GM12878 (cell line): ENCODE data around the gene LRP3.
"Not testable (repeated sequence)": the region's sequence is repeated elsewhere in the genome, so short reads cannot be mapped to it uniquely, and the experiment has no call there.

Source experiments
- CEBPB ChIP-seq, 2 experiments: fragments of 150-350 bp in 1 of 2; IDR thresholded peaks; 2 replicates each; pipeline ENCODE4 v1.6.1; 2012 to 2014; ENCODE audit warnings: low read depth in 2 of 2, low read length in 2 of 2, borderline replicate concordance in 1 of 2, inconsistent platforms in 1 of 2
- CREB1 ChIP-seq: IDR thresholded peaks from 2 replicates; pipeline ENCODE4 v1.6.1; 2012; ENCODE audit warnings: low read depth, mild to moderate bottlenecking, inconsistent platforms
- EZH2 ChIP-seq: IDR thresholded peaks from 2 replicates; pipeline ENCODE4 v1.6.1; 2012; ENCODE audit warnings: low read depth, mild to moderate bottlenecking, control low read depth, inconsistent platforms, low read length, borderline replicate concordance; ENCODE audit not compliant: control insufficient read depth
- HDAC6 ChIP-seq: fragments of 200-600 bp; sonication (generic); IDR thresholded peaks from one replicate; pipeline ENCODE4 v1.8.0; 2017; ENCODE audit warnings: antibody characterized with exemption; ENCODE audit not compliant: unreplicated experiment
- TF ChIP-seq, protein P1 (sequence below): IDR thresholded peaks from 2 replicates; pipeline ENCODE4 v1.6.1; 2012; ENCODE audit warnings: mild to moderate bottlenecking, low read depth, low read length
- TF ChIP-seq, protein P2 (sequence below), 3 experiments: IDR thresholded peaks in 2 of 3; conservative IDR thresholded peaks in 1 of 3; 2 replicates each; pipeline ENCODE4 v1.5.1; 2011; ENCODE audit warnings: low read depth in 3 of 3, low read length in 3 of 3, mild to moderate bottlenecking in 3 of 3, control low read depth in 2 of 3, moderate library complexity in 2 of 3, inconsistent platforms in 1 of 3, mixed read lengths in 1 of 3; ENCODE audit not compliant: control insufficient read depth in 2 of 3, insufficient read depth in 1 of 3; ENCODE audit errors: extremely low read depth in 1 of 3
- TF ChIP-seq, protein P3 (sequence below): fragments of 150-350 bp; IDR thresholded peaks from 2 replicates; pipeline ENCODE4 v1.6.1; 2016; ENCODE audit warnings: low read depth, low read length
- TF ChIP-seq, protein P4 (sequence below): IDR thresholded peaks from 2 replicates; pipeline ENCODE4 v1.6.1; 2012; ENCODE audit warnings: low read depth, low read length, improper control_type of control experiment
- TF ChIP-seq, protein P5 (sequence below): fragments of 450-650 bp; IDR thresholded peaks from 2 replicates; pipeline ENCODE4 v1.6.1; 2018; ENCODE audit warnings: mild to moderate bottlenecking, low read depth, moderate library complexity; ENCODE audit not compliant: partially characterized antibody

DNA sequence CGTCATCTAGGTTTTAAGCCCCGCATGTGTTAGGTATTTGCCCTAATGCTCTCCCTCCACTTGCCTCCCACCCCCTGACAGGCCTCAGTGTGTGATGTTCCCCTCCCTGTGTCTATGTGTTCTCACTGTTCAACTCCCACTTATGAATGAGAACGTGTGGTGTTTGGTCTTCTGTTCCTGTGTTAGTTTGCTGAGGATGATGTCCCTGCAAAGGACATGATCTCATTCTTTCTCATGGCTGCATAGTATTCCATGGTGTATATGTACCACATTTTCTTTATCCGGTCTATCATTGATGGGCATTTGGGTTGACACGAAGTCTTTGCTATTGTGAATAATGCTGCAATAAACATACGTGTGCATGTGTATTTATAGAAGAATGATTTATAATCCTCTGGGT, 39.8 kb upstream of the LRP3 start:
- TF ChIP-seq CREB1; HDAC6; CEBPB (IDR thresholded peaks at IDR 0.05; ENCODE audit: borderline replicate concordance in 1 of 2, low read depth in 2 of 2, low read length in 2 of 2); EZH2: not testable (repeated sequence)
- TF ChIP-seq, protein P1, sequence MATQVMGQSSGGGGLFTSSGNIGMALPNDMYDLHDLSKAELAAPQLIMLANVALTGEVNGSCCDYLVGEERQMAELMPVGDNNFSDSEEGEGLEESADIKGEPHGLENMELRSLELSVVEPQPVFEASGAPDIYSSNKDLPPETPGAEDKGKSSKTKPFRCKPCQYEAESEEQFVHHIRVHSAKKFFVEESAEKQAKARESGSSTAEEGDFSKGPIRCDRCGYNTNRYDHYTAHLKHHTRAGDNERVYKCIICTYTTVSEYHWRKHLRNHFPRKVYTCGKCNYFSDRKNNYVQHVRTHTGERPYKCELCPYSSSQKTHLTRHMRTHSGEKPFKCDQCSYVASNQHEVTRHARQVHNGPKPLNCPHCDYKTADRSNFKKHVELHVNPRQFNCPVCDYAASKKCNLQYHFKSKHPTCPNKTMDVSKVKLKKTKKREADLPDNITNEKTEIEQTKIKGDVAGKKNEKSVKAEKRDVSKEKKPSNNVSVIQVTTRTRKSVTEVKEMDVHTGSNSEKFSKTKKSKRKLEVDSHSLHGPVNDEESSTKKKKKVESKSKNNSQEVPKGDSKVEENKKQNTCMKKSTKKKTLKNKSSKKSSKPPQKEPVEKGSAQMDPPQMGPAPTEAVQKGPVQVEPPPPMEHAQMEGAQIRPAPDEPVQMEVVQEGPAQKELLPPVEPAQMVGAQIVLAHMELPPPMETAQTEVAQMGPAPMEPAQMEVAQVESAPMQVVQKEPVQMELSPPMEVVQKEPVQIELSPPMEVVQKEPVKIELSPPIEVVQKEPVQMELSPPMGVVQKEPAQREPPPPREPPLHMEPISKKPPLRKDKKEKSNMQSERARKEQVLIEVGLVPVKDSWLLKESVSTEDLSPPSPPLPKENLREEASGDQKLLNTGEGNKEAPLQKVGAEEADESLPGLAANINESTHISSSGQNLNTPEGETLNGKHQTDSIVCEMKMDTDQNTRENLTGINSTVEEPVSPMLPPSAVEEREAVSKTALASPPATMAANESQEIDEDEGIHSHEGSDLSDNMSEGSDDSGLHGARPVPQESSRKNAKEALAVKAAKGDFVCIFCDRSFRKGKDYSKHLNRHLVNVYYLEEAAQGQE: not testable (repeated sequence)
- TF ChIP-seq, protein P2, sequence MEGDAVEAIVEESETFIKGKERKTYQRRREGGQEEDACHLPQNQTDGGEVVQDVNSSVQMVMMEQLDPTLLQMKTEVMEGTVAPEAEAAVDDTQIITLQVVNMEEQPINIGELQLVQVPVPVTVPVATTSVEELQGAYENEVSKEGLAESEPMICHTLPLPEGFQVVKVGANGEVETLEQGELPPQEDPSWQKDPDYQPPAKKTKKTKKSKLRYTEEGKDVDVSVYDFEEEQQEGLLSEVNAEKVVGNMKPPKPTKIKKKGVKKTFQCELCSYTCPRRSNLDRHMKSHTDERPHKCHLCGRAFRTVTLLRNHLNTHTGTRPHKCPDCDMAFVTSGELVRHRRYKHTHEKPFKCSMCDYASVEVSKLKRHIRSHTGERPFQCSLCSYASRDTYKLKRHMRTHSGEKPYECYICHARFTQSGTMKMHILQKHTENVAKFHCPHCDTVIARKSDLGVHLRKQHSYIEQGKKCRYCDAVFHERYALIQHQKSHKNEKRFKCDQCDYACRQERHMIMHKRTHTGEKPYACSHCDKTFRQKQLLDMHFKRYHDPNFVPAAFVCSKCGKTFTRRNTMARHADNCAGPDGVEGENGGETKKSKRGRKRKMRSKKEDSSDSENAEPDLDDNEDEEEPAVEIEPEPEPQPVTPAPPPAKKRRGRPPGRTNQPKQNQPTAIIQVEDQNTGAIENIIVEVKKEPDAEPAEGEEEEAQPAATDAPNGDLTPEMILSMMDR (IDR thresholded peaks at IDR 0.05 in 2 of 3, conservative IDR thresholded peaks at IDR 0.05 in 1 of 3; ENCODE audit: control insufficient read depth in 2 of 3, extremely low read depth in 1 of 3, insufficient read depth in 1 of 3, low read depth in 3 of 3, low read length in 3 of 3): not testable (repeated sequence)
- TF ChIP-seq, protein P3, sequence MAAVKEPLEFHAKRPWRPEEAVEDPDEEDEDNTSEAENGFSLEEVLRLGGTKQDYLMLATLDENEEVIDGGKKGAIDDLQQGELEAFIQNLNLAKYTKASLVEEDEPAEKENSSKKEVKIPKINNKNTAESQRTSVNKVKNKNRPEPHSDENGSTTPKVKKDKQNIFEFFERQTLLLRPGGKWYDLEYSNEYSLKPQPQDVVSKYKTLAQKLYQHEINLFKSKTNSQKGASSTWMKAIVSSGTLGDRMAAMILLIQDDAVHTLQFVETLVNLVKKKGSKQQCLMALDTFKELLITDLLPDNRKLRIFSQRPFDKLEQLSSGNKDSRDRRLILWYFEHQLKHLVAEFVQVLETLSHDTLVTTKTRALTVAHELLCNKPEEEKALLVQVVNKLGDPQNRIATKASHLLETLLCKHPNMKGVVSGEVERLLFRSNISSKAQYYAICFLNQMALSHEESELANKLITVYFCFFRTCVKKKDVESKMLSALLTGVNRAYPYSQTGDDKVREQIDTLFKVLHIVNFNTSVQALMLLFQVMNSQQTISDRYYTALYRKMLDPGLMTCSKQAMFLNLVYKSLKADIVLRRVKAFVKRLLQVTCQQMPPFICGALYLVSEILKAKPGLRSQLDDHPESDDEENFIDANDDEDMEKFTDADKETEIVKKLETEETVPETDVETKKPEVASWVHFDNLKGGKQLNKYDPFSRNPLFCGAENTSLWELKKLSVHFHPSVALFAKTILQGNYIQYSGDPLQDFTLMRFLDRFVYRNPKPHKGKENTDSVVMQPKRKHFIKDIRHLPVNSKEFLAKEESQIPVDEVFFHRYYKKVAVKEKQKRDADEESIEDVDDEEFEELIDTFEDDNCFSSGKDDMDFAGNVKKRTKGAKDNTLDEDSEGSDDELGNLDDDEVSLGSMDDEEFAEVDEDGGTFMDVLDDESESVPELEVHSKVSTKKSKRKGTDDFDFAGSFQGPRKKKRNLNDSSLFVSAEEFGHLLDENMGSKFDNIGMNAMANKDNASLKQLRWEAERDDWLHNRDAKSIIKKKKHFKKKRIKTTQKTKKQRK: not testable (repeated sequence)
- TF ChIP-seq, protein P4, sequence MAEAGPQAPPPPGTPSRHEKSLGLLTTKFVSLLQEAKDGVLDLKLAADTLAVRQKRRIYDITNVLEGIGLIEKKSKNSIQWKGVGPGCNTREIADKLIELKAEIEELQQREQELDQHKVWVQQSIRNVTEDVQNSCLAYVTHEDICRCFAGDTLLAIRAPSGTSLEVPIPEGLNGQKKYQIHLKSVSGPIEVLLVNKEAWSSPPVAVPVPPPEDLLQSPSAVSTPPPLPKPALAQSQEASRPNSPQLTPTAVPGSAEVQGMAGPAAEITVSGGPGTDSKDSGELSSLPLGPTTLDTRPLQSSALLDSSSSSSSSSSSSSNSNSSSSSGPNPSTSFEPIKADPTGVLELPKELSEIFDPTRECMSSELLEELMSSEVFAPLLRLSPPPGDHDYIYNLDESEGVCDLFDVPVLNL: not testable (repeated sequence)
- TF ChIP-seq, protein P5, sequence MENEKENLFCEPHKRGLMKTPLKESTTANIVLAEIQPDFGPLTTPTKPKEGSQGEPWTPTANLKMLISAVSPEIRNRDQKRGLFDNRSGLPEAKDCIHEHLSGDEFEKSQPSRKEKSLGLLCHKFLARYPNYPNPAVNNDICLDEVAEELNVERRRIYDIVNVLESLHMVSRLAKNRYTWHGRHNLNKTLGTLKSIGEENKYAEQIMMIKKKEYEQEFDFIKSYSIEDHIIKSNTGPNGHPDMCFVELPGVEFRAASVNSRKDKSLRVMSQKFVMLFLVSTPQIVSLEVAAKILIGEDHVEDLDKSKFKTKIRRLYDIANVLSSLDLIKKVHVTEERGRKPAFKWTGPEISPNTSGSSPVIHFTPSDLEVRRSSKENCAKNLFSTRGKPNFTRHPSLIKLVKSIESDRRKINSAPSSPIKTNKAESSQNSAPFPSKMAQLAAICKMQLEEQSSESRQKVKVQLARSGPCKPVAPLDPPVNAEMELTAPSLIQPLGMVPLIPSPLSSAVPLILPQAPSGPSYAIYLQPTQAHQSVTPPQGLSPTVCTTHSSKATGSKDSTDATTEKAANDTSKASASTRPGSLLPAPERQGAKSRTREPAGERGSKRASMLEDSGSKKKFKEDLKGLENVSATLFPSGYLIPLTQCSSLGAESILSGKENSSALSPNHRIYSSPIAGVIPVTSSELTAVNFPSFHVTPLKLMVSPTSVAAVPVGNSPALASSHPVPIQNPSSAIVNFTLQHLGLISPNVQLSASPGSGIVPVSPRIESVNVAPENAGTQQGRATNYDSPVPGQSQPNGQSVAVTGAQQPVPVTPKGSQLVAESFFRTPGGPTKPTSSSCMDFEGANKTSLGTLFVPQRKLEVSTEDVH: not testable (repeated sequence)
